Right renal pelvis (tissue), 4 donors: ENCODE measurements around the gene FAM227A. TPM values are rescaled to one million over a fixed set of nuclear protein-coding genes. Genes with fewer than 3 reads are reported as not detected.
"Not testable (repeated sequence)": the region's sequence is repeated elsewhere in the genome, so short reads cannot be mapped to it uniquely, and the experiment has no call there.

Source experiments
- DNase-seq, 4 donors: peaks; one replicate each; pipeline ENCODE4 v3.0.0-alpha.2; 2013; ENCODE audit warnings: low read depth in 4 of 4, low spot score in 3 of 4, missing footprints in 1 of 4
- polyA plus RNA-seq, 4 donors: library from polyadenylated mRNA; unstranded; fragments of 120-200 nt; gene quantifications; one replicate each; pipeline ENCODE4 v1.2.1, GENCODE V29; 2013; ENCODE audit not compliant: insufficient read length in 4 of 4

Gene FAM227A
- polyA plus RNA-seq, 4 donors, result 4.3 to 8.0 (median 5.0) TPM

DNA sequence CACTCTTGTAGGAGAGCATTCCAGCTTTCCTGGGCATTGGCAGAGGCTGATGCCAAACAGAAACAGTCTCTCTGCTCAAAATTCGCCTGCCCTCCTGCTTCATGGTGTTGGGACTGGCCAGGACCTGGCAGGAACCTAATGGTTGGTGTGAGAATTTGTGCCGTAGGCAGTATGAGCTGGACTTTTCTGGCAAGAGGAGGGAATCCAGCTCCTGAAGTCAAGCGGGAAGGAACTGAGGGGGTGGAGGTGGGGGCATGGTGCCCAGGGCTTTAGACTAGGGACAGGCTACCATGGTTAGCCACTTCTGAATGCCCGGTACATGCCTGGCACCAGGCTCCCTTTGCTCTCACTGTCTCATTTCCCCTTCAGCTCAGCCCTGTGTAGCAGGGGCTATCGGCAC is 18.7 kb upstream of the FAM227A start:
- no peak for DNase-seq

DNA sequence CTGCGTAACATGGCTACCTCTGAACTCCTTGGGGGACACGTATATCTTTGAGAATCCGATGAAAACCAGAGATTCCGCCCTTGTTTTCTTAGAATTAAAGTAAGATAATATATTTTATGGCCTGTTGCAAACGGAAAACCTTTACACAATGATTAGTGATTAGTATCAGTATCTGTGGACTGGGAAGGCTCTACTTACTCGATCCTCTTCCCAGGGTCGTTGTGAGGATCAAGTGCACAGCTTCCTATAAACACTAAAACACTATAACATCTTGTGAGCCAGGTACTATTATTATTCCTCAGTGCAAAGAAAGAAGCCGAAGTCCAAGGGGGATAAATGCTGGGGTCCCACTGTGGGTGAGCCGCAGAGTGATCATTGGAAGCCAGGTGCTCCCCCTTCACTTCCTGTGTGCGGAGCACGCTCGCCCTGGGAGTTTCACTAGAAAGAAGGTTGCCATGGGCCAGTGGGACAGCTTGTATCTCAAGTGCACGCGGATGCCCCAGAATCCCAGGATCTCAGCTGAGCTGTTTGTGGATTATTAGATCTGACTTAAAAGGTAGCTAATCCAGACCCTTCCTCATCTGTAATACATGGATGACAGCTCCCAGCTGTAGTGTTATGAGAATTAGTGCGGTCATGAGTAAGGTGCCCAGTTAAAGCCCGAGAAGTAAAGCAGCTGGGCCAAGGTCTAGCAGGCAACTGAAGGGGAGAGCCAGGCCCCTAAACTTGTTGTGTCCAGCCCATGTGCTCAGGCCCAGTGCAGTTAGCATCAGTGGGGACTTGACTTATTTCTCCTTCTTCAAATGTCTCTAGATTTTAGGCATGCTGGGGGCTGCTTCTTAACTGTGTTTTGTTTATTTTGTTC is 1.1 kb upstream of the FAM227A start:
- peak; percentile 3 to 14 (median 10) for DNase-seq

DNA sequence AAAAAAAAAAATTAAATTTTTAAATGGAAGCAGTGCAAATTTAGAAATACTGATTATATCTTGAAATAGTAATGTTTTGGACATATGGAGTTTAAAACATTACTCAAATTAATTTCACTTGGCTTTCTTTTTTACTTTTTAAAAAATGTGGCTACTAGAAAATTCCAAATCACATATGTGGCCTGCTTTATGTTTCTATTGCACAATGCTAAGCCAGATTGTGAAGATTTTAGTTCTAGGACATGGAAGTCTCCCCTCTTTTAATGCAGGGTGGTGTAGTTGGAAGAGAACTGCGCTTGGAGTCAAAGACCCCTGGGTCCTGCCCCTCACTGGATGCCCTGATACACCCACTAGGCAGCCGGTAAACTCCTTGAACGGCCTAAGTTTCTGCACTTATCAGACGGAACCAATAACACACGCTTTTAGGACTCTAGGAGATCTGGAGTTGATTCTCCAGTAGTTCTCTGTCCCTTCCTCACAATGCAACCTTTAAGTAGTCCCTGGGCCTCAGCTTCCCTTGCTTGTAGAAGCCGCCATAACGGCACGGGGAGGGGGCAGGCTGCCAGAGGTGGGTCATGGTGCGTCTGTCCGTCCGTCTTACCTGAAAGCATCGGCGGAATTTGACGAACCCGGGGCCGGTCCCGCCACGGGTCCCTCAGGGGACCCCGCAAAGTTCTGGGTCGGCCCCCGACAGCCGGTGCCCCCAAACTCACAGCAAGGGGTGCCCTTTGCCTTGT is 505 bp downstream of the FAM227A start:
- peak in 3 of 4 donors; percentile 5 to 25 (median 13) for DNase-seq

GRCh38 chr22:38653741-38654140 is 2.5 kb downstream of the FAM227A start:
- DNase-seq, result no peak

DNA sequence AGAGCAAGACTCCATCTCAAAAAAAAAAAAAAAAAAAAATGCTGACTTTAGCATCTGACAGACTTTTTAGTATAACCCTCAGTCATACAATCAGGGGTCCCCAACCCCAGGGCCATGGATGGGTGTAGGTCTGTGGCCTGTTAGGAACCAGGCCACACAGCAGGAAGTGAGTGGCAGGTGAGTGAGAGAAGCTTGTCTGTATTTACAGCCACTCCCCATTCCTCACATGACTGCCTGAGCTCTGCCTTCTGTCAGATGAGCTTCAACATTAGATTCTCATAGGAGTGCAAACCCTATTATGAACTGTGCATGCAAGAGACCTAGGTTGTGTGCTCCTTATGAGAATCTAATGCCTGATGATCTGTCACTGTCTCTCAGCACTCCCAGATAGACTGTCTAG is 3.3 kb downstream of the FAM227A start:
- no peak for DNase-seq

DNA sequence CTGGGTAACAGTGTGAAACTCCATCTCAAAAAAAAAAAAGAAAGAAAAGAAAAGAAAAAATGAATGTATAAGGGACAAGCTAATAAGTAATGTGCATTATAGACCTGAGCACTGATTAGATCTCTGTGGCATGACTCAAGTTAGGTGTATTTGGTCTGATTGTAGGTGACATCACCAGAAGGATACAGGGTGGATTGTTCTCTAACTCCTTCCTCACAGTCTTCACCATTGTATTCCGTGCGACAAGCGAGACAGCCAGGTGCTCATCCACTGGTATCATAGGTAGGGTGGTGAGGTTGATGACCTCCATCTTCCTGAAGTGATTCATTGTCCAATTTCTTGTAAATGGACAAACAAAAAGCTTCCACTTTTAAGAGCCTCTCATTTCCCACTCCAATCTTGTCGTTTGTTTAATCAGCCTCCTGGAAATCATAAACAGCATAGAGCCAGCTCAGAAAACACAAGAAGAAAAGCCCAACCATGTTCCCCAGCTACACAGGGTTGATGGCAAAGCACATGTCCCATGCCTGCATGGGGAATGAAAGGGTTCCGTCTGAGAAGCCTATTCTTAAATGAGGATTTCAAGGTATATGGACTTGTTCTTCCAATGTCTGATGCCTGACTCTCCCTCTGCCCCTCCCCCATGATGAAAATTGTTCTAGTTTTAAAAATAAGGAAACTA is 6.2 kb downstream of the FAM227A start:
- no peak for DNase-seq

DNA sequence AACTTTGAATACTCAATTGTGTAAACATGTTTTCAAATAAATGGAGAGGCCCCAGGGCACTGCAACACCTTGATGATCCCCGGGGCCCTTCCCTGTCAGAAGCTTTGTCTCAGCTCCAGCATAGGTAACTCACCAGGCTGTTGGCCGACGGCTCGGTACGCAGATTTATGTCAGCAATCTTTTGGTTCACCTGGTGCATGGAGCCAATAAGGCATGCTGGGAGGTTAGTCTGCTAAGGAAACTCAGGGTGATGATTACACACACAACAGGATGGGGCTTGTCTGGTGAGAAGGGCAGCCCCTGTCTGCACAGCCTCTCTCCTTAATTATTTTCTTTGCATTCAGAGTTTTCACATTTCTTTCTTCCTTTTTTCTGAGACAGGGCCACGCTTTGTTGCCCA is 10.8 kb downstream of the FAM227A start:
- DNase-seq, result no peak

DNA sequence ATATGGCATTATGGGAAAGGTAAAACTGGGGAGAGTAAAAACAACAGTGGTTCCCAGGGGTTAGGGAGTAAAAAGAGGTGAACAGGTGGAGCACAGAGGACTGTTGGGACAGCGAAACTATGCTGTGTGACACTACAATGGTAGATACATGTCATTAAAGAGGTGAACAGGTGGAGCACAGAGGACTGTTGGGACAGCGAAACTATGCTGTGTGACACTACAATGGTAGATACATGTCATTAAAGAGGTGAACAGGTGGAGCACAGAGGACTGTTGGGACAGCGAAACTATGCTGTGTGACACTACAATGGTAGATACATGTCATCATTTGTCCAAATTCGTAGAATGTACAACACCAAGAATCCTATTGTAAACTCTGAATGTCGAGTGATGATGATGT is 11.9 kb downstream of the FAM227A start:
- not testable (repeated sequence) for DNase-seq

- no peak for DNase-seq
Measured at GRCh38 chr22:38641476-38642040, 14.6 kb downstream of the FAM227A start.

DNA sequence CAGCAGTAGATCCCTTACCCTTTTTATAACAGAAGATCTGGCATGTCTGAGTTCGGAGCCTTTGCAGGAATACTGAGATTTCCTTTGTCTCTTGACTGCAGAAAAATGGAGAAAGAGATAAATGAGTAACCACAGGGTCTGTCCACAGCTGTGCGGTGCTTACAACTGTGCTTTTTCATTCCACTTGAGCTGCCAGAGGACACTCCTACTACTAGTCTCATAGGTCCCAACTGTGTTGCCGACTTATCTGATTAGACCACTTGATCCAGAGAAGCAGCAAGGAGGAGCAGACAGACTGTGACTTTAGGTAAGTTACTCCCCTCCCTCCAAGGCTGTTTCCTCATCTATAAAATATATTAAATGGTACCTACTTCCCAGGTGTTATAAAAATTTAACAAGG is 17.5 kb downstream of the FAM227A start:
- no peak for DNase-seq

DNA sequence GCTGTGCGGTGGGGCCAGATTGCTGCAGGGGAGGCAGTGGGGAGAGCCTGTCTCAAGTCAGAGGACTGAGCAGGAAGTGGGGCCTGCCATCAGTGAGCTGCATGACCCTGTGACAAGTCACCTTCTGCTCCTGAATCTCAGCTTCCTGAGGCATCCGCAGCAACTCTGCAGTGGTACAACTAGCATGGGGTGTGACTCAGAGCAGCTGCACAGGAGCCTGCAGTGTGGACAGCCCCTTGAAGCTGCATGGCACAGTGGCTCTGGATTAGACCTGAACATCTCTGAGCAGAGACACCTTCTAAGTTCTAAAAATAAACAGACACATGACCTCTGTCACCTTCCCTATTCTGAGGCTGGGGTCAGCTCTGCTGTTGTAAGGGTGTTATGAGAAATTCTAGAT is 18.0 kb downstream of the FAM227A start:
- no peak for DNase-seq

- DNase-seq, result no peak
Measured at GRCh38 chr22:38632528-38632927, 23.7 kb downstream of the FAM227A start.

GRCh38 chr22:38631724-38632123 is 24.5 kb downstream of the FAM227A start:
- no peak for DNase-seq

- no peak for DNase-seq
Measured at GRCh38 chr22:38629108-38629507, 27.1 kb downstream of the FAM227A start.

DNA sequence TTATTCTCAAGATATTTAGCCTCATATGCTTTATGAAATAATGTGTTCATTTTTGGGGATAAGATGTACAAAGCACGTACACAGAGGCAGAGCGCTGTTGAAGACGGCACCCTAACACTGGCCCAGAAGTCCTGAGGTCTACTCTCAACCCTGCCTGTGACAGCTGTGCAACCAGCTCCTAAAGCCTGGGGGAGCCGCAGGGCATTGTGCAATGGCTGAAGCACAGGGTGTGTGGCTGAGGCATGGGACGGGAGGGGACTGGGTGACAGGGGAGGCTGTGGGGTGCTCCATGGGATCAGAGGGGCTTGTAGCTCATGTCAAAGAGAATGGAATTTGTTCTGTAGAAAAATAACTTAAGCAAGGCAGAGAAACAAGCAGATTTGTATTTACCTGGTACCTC is 27.7 kb downstream of the FAM227A start:
- DNase-seq, result no peak

GRCh38 chr22:38623351-38623750 is 32.8 kb downstream of the FAM227A start:
- DNase-seq, result no peak

DNA sequence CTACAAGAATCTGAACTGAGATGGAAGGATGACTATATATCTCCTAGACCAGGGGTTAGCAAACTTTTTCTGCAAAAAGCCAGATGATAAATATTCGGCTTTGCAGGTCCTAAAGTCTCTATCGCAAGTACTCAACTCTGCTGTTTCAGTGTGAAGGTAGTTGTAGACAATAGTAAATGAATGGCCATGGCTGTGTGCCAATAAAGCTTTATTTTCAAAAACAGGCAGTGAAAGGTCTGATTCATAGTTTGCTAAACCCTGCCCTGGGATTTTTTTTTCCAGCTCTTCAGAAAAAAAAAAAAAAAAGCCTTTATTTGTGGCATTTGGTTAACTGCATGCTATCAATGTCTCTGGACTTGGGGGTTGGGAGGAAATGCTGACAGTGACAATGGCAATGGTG is 37.5 kb downstream of the FAM227A start:
- no peak for DNase-seq

- no peak for DNase-seq
Measured at GRCh38 chr22:38618258-38618657, 37.9 kb downstream of the FAM227A start.

GRCh38 chr22:38615064-38615405 is 41.2 kb downstream of the FAM227A start:
- DNase-seq, result not testable (repeated sequence)

GRCh38 chr22:38614332-38615063 is 41.7 kb downstream of the FAM227A start:
- no peak for DNase-seq
